CD14-positive monocyte (primary cell): ENCODE measurements around the gene TMEM221. TPM values are rescaled to one million over a fixed set of nuclear protein-coding genes. Genes with fewer than 3 reads are reported as not detected.
A peak's percentile ranks its signal among the peaks of the same experiment; 100 is the strongest.

Source experiments
- DNase-seq, 3 donors: peaks; one replicate each; pipeline ENCODE4 v3.0.0-alpha.2; 2011 to 2022
- H2AFZ ChIP-seq: 2 replicates; pipeline ENCODE4 v1.6.0; 2012; ENCODE audit warnings: mild to moderate bottlenecking, low read depth, low read length, inconsistent platforms; ENCODE audit not compliant: insufficient read depth, poor library complexity, severe bottlenecking
- H3K27ac ChIP-seq, 2 donors: 1 replicate in 1 of 2; 2 replicates in 1 of 2; pipeline ENCODE4 v1.5.1; 2012 to 2013; ENCODE audit warnings: low read length in 2 of 2, control low read depth in 1 of 2, inconsistent platforms in 1 of 2, low read depth in 1 of 2, mild to moderate bottlenecking in 1 of 2
- H3K27me3 ChIP-seq, 2 donors: one replicate each; pipeline versions ENCODE4 v1.6.0 to v1.6.1; 2011 to 2013; ENCODE audit warnings: low read length in 2 of 2; ENCODE audit not compliant: control insufficient read depth in 2 of 2, insufficient read depth in 2 of 2
- H3K36me3 ChIP-seq, 2 donors: replicated peaks in 1 of 2; 1 replicate in 1 of 2; 2 replicates in 1 of 2; pipeline versions ENCODE4 v1.5.1 to v1.6.1; 2012 to 2013; ENCODE audit warnings: low read length in 2 of 2, control low read depth in 1 of 2, inconsistent platforms in 1 of 2, mild to moderate bottlenecking in 1 of 2; ENCODE audit not compliant: insufficient read depth in 2 of 2, control insufficient read depth in 1 of 2
- H3K4me1 ChIP-seq, 2 donors: 1 replicate in 1 of 2; 2 replicates in 1 of 2; pipeline versions ENCODE4 v1.5.1 to v1.6.1; 2012 to 2013; ENCODE audit warnings: low read length in 2 of 2, control low read depth in 1 of 2, inconsistent platforms in 1 of 2, mild to moderate bottlenecking in 1 of 2, moderate library complexity in 1 of 2; ENCODE audit not compliant: insufficient read depth in 2 of 2, control insufficient read depth in 1 of 2
- H3K4me2 ChIP-seq: replicated peaks from 2 replicates; pipeline ENCODE3; 2012; ENCODE audit warnings: low read length, moderate library complexity, mild to moderate bottlenecking; ENCODE audit not compliant: poor library complexity, severe bottlenecking; ENCODE audit errors: extremely low read depth
- H3K4me3 ChIP-seq, 3 experiments: fragments of 200-600 bp in 1 of 3; sonication (generic) in 1 of 3; replicated peaks in 1 of 3; 1 replicate in 2 of 3; 2 replicates in 1 of 3; pipeline ENCODE4 v1.5.1; 2011 to 2013; ENCODE audit warnings: low read length in 3 of 3, mild to moderate bottlenecking in 3 of 3, control low read depth in 2 of 3, low read depth in 2 of 3, inconsistent platforms in 1 of 3, moderate library complexity in 1 of 3
- H3K79me2 ChIP-seq: 2 replicates; pipeline ENCODE4 v1.6.0; 2012; ENCODE audit warnings: mild to moderate bottlenecking, control low read depth, inconsistent platforms, low read length, moderate library complexity; ENCODE audit not compliant: insufficient read depth
- H3K9ac ChIP-seq: 2 replicates; pipeline ENCODE4 v1.6.0; 2017; ENCODE audit warnings: low read length, mild to moderate bottlenecking; ENCODE audit not compliant: insufficient read depth, poor library complexity, severe bottlenecking
- H3K9me3 ChIP-seq, 2 donors: replicated peaks in 1 of 2; 1 replicate in 1 of 2; 2 replicates in 1 of 2; pipeline versions ENCODE4 v1.5.1 to v1.6.1; 2012 to 2013; ENCODE audit warnings: low read length in 2 of 2, control low read depth in 1 of 2; ENCODE audit not compliant: control insufficient read depth in 1 of 2, insufficient read depth in 1 of 2
- H4K20me1 ChIP-seq: 2 replicates; pipeline ENCODE4 v1.6.0; 2012; ENCODE audit warnings: mild to moderate bottlenecking, low read length, control low read depth, moderate library complexity; ENCODE audit not compliant: insufficient read depth
- H3K27ac Mint-ChIP-seq, 7 donors: one replicate each; pipeline ENCODE4 v1.8.0; 2020; ENCODE audit warnings: mild to moderate bottlenecking in 7 of 7, mixed read lengths in 7 of 7, moderate library complexity in 6 of 7, inconsistent platforms in 2 of 7
- H3K27me3 Mint-ChIP-seq, 3 donors: one replicate each; pipeline ENCODE4 v1.8.0; 2021 to 2022; ENCODE audit warnings: low read depth in 3 of 3, mild to moderate bottlenecking in 3 of 3, mixed read lengths in 3 of 3, moderate library complexity in 3 of 3, inconsistent platforms in 1 of 3
- H3K36me3 Mint-ChIP-seq, 2 donors: one replicate each; pipeline ENCODE4 v1.8.0; 2020; ENCODE audit warnings: mixed read lengths in 2 of 2, inconsistent platforms in 1 of 2, mild to moderate bottlenecking in 1 of 2
- H3K4me1 Mint-ChIP-seq: one replicate; pipeline ENCODE4 v1.8.0; 2020; ENCODE audit warnings: mild to moderate bottlenecking, mixed read lengths
- H3K4me3 Mint-ChIP-seq, 2 donors: one replicate each; pipeline ENCODE4 v1.8.0; 2020; ENCODE audit warnings: mild to moderate bottlenecking in 2 of 2, mixed read lengths in 2 of 2, moderate library complexity in 1 of 2
- H3K9me3 Mint-ChIP-seq, 7 donors: one replicate each; pipeline ENCODE4 v1.8.0; 2020 to 2022; ENCODE audit warnings: mixed read lengths in 7 of 7, mild to moderate bottlenecking in 6 of 7, moderate library complexity in 6 of 7, inconsistent platforms in 2 of 7
- CTCF ChIP-seq: fragments of 200-600 bp; IDR thresholded peaks from one replicate; pipeline ENCODE4 v1.8.0; 2022; ENCODE audit warnings: antibody characterized with exemption, mild to moderate bottlenecking
- WGBS: methylation state at CpG from one replicate; pipeline ENCODE4 v1.1.5; 2013; ENCODE audit warnings: missing lambda C conversion rate; ENCODE audit not compliant: insufficient coverage; 5-methylcytosine and 5-hydroxymethylcytosine counted together
- intact Hi-C, 2 donors: fragments of 100-400 bp; cut with micrococcal nuclease; formaldehyde crosslinking; loops; one replicate each; pipeline versions ENCODE4 v1.15.0 to v1.15.1; 2023
- polyA plus RNA-seq, 3 donors: library from polyadenylated mRNA; depleted of rRNA in 1 of 3; unstranded in 2 of 3; stranded (reverse) in 1 of 3; fragments of 300-500 nt in 2 of 3; fragments of >200 nt in 1 of 3; fragmentation: Illumina TruSeq in 2 of 3; gene quantifications; 1 replicate in 2 of 3; 2 replicates in 1 of 3; pipeline ENCODE4 v1.2.3, GENCODE V29; 2012 to 2021

TMEM221 gene
- polyA plus RNA-seq, 3 donors: not detected

- Histone ChIP-seq H4K20me1 (no peaks in the 10 kb centered on the region), H3K79me2 (no peaks in the 10 kb centered on the region), H3K27ac (no peak overlapping the region), H2AFZ (no peak overlapping the region), H3K4me1 (peaks cover 18 to 25% of the 10 kb centered on the region in 2 donors), H3K9me3 (peaks cover 0 to 5% of the 10 kb centered on the region in 2 donors), H3K36me3 (no peaks in the 10 kb centered on the region), H3K4me3 (no peak overlapping the region), H3K9ac (no peak overlapping the region), H3K27me3 (peaks cover 7 to 29% of the 10 kb centered on the region in 2 donors), H3K4me2 (peak overlapping the region; percentile 65)
- intact Hi-C loops: no loop called here
- peaks cover 20 to 30% (median 28%) of the 10 kb centered on the region in 3 donors for H3K27me3 Mint-ChIP-seq
- H3K27ac Mint-ChIP-seq: no peak overlapping the region
- no peak for DNase-seq
- H3K4me3 Mint-ChIP-seq: peak overlapping the region in 1 of 2 donors; percentile 76
- H3K36me3 Mint-ChIP-seq: peaks cover 0 to 6% of the 10 kb centered on the region in 2 donors
- TF ChIP-seq CTCF: no peak
- peaks cover 21% of the 10 kb centered on the region for H3K4me1 Mint-ChIP-seq
- H3K9me3 Mint-ChIP-seq: peaks cover 0 to 8% (median 0%) of the 10 kb centered on the region in 7 donors
- 24% methylated on average over 4 of the region's 5 CpGs for WGBS
These were observed 751 bp downstream of the TMEM221 start for GRCh38 chr19:17447704-17448130.

DNA sequence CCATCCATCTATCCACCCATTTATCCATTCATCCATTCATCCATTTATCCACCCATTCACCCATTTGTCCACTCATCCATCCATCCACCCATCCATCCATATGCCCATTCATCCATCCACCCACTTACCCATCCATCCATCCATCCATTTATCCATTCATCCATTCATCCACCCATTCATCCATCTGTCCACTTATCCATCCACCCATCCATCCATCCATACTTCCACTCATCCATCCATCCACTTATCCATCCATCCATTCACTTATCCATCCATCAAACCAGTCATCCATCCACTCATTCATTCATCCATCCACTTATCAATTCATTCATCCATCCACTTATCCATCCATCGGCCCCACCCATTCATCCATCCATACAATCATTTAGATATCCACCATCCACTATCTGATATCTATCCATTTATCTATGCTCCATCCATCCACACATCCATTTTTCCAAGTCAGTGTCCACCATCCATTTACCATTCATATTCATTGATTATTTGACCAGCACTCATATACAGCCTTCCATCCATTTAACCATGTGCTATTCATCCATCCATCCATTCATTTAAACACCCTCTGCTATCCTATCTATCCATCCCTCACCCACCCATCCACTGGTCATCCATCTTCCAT is 2.8 kb downstream of the TMEM221 start:
- Mint-ChIP-seq H3K27ac (no peak overlapping the region), H3K36me3 (peaks cover 0 to 6% of the 10 kb centered on the region in 2 donors), H3K4me1 (peaks cover 13% of the 10 kb centered on the region), H3K27me3 (peaks cover 22 to 28% (median 25%) of the 10 kb centered on the region in 3 donors), H3K9me3 (peaks cover 2 to 12% (median 7%) of the 10 kb centered on the region in 7 donors), H3K4me3 (no peak overlapping the region)
- peaks cover 3 to 10% of the 10 kb centered on the region in 2 donors for H3K9me3 ChIP-seq
- H3K36me3 ChIP-seq: no peaks in the 10 kb centered on the region
- H3K27ac ChIP-seq: no peak overlapping the region
- peaks cover 7 to 29% of the 10 kb centered on the region in 2 donors for H3K27me3 ChIP-seq
- no peak overlapping the region for H3K4me2 ChIP-seq
- no peak overlapping the region for H3K9ac ChIP-seq
- no peaks in the 10 kb centered on the region for H4K20me1 ChIP-seq
- no peak overlapping the region for H2AFZ ChIP-seq
- intact Hi-C loops: no loop called here
- H3K79me2 ChIP-seq: no peaks in the 10 kb centered on the region
- 100% methylated on average over 1 of the region's 1 CpG for WGBS
- TF ChIP-seq CTCF: no peak
- H3K4me1 ChIP-seq: peaks cover 11 to 17% of the 10 kb centered on the region in 2 donors
- no peak overlapping the region for H3K4me3 ChIP-seq
- no peak for DNase-seq
